Measurements from ENCODE around the gene IFT22.
"Not testable (repeated sequence)": the region's sequence is repeated elsewhere in the genome, so short reads cannot be mapped to it uniquely, and the experiment has no call there.

The IFT22 gene

DNA sequence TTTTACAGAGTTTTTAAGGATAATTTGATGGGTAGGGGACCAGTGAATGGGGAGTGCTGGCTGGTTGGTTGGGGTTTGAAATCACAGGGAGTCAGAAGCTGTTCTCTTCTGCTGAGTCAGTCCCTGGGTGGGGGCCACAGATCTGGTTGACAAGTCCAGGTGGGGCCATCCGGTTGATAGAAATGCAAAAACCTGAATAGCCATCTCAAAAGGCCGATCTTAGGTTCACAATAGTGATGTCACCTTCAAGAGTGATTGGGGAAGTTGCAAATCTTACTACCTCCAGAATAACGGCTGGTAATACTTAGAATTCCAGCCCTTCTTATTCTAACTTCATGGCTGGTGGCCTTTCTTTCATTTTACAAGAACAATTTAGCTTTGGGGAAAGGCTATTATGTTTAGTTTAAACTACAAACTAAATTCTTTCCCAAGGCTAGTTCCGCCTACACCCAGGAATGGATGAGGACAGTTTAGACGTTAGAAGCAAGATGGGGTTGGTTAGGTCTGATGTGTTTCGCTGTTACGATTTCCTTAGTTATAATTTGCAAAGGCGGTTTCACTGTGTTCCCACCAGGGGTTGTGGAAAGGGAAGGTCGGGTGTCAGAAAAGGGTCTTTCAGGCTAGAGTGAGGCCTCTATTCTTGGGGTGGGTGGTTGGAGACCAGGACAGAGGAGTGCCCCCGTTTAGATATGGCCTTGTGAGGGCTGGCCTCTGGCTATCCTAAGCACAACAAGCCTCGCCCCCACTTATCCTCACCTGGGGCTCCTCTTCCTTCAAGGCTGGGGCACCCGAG lies 27.4 kb downstream of the IFT22 start:
- no peak for TF ChIP-seq CTCF (conservative IDR thresholded peaks at IDR 0.05)
- H3K27ac ChIP-seq = no peak overlapping the region

GRCh38 chr7:101293069-101294021 lies 28.3 kb downstream of the IFT22 start:
- H3K27ac ChIP-seq = not testable (repeated sequence)

GRCh38 chr7:101292566-101292965 lies 29.0 kb downstream of the IFT22 start:
- not testable (repeated sequence) for H3K27ac ChIP-seq

DNA sequence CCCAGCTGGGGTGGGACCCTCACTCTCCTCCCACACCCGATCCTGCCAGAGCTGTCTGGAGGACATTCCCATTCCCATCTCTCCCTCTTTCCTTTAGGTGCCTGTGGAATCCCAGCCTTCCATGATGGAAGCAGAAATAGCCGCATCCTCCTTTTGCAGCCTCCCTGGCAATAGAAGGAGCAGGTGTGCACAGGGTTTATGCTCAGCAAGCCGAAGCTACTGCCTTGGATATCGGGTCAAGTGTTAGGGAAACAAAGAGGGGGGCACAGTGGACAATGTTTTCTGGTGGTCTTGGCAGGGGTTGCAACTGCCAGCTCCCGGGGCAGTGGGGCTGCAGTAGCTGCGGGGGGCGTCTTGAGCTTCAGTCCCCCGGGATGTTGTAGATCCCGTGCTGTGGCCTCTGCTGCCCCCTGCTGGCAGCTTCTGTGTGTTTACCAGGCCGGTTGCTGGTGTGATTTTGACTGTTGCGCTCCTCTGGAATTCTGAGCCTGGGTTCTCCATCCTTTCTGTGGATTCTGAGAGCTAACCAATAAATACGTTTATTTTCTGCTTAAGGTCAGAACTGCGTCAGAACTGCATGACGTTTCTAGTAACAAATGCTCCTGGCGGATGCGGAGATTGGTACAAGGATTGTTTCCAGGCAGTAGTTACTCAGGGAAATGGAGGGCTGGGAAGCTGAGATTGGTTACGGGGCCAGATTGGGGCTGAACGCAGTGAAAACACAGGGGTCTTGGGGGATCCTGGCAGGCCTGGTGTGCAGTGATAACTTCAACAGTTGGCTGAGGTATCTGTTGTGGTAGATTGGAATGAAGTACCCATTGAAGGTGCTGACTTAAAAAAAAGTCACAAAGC lies 31.2 kb downstream of the IFT22 start:
- H3K27ac ChIP-seq = not testable (repeated sequence)
- TF ChIP-seq CTCF (conservative IDR thresholded peaks at IDR 0.05) = peak; percentile 92

DNA sequence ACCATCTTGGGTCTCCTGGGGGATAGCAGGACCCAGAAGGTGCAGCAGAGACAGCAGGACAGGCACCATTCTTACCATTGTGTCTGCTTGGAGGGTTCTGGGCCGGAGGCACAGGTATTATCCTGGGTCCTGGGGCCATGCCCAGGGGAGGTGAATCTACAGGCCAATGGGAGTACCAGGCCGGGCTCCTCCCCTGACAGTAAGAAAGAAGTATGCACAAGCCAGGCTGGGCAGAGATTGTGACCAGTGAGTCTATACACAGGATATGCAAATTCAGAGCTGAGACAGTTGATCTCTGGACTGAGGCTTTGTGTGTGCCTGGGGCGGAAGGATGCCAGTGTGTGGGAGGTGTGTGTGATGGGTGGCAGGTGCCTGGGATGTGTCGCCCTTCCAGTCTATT lies 31.9 kb downstream of the IFT22 start:
- not testable (repeated sequence) for H3K27ac ChIP-seq

GRCh38 chr7:101288439-101288838 lies 33.2 kb downstream of the IFT22 start:
- H3K27ac ChIP-seq = no peak overlapping the region
- no peak for TF ChIP-seq CTCF (conservative IDR thresholded peaks at IDR 0.05)

DNA sequence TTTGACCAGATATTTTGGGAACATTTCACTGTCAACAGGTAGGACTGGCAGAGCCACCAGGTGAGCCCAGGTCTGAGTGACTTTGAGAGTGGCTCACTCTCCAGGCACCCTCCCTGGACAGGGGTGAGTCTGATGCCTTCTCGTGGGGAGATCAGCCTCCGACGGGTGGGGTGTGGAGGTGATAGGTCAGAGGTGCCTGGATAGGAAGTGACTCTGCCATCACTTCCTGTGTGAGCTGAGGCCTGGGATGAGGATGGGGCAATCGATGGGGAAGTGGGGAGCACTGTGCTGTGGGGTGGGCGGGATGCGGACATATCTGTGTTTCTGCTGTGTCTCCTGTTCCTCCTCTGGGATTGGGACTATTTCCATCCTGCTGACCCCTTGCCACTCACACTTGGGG lies 34.6 kb downstream of the IFT22 start:
- no peak overlapping the region for H3K27ac ChIP-seq
- no peak for TF ChIP-seq CTCF (conservative IDR thresholded peaks at IDR 0.05)

GRCh38 chr7:101285880-101286279 lies 35.7 kb downstream of the IFT22 start:
- H3K27ac ChIP-seq = peak overlapping the region; percentile 42

DNA sequence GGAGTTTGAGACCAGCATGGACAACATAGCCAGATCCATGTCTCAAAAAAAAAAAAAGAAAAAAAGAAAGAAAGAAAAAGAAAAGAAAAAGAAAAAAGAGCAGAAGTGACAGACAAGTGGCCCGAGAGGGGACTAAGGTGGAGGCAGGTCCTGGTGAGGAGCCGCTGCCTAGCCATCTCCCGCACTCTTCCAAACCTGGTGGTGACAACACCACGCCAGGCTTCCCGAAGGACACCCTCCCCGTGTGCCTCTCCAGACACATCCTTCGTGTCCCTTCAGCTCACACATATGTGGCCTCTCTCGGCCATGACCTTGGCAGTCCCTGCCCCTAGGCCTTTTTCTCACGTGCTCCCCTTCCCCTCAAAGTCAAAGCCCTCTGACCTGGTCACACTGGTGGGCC lies 36.4 kb downstream of the IFT22 start:
- TF ChIP-seq CTCF (conservative IDR thresholded peaks at IDR 0.05) = no peak
- peak overlapping the region; percentile 42 for H3K27ac ChIP-seq

- not testable (repeated sequence) for H3K27ac ChIP-seq
These were observed 40.7 kb downstream of the IFT22 start for GRCh38 chr7:101280912-101281311.
